ENCODE results near the gene RHBDL1.

RHBDL1 gene

GRCh38 chr16:667113-667779, 8.2 kb upstream of the RHBDL1 start:
- peak overlapping the region; percentile 98 for H3K4me3 ChIP-seq (ENCODE audit: low read length)
- H3K4me1 ChIP-seq (ENCODE audit: control insufficient read depth, low read length), result peaks cover 13% of the 10 kb centered on the region
- peak overlapping the region; percentile 20; the same call in 1 of the 2 replicates for H3K27ac ChIP-seq (ENCODE audit: low read depth, low read length)
- peak overlapping the region; percentile 97 for H3K4me2 ChIP-seq (ENCODE audit: low read length)
- H3K36me3 ChIP-seq (ENCODE audit: control insufficient read depth, low read length), result peaks cover 71% of the 10 kb centered on the region
- H3K9me3 ChIP-seq (ENCODE audit: control insufficient read depth, insufficient read depth, low read length), result no peaks in the 10 kb centered on the region
- H3K79me2 ChIP-seq (ENCODE audit: control insufficient read depth, low read length), result peaks cover 25% of the 10 kb centered on the region
- no peaks in the 10 kb centered on the region for H4K20me1 ChIP-seq (ENCODE audit: control insufficient read depth, insufficient read depth, low read depth, low read length)
- no peaks in the 10 kb centered on the region for H3K27me3 ChIP-seq (ENCODE audit: control insufficient read depth, low read length)
- no peak for TF ChIP-seq CTCF (IDR thresholded peaks at IDR 0.05; ENCODE audit: low read depth, low read length, poor library complexity, severe bottlenecking)
- TF ChIP-seq EZH2phosphoT487 (IDR thresholded peaks at IDR 0.05; ENCODE audit: borderline replicate concordance, low read length), result no peak
- 0 out of 2 replicates have a peak, but pooled peaks cover 2% of the 10 kb centered on the region for H3F3A ChIP-seq (ENCODE audit: control insufficient read depth, insufficient read depth)
- no peaks in the 10 kb centered on the region for H3K9me2 ChIP-seq (replicated peaks; ENCODE audit: control insufficient read depth, low read length)

GRCh38 chr16:667780-668518, 7.5 kb upstream of the RHBDL1 start, which contains the start of gene RHOT2:
Gene RHOT2 (plus strand): TSS chr16:668132. CDS start chr16:668200, 68 bp downstream.
- Histone ChIP-seq H3K9me2 (replicated peaks; ENCODE audit: control insufficient read depth, low read length) (no peaks in the 10 kb centered on the region), H3F3A (ENCODE audit: control insufficient read depth, insufficient read depth) (0 out of 2 replicates have a peak, but pooled peaks cover 2% of the 10 kb centered on the region), H3K79me2 (ENCODE audit: control insufficient read depth, low read length) (peaks cover 25% of the 10 kb centered on the region), H3K36me3 (ENCODE audit: control insufficient read depth, low read length) (peaks cover 71% of the 10 kb centered on the region), H3K4me3 (ENCODE audit: low read length) (peak within 1 kb of the TSS; percentile 98), H3K4me1 (ENCODE audit: control insufficient read depth, low read length) (peaks cover 13% of the 10 kb centered on the region), H3K27ac (ENCODE audit: low read depth, low read length) (peak within 1 kb of the TSS; percentile 56), H3K27me3 (ENCODE audit: control insufficient read depth, low read length) (no peaks in the 10 kb centered on the region), H4K20me1 (ENCODE audit: control insufficient read depth, insufficient read depth, low read depth, low read length) (no peaks in the 10 kb centered on the region), H3K9me3 (ENCODE audit: control insufficient read depth, insufficient read depth, low read length) (no peaks in the 10 kb centered on the region), H3K4me2 (ENCODE audit: low read length) (peak within 1 kb of the TSS; percentile 97)
- TF ChIP-seq CTCF (IDR thresholded peaks at IDR 0.05; ENCODE audit: low read depth, low read length, poor library complexity, severe bottlenecking) (peak; percentile 89), EZH2phosphoT487 (IDR thresholded peaks at IDR 0.05; ENCODE audit: borderline replicate concordance, low read length) (no peak)

GRCh38 chr16:668519-669171, 6.8 kb upstream of the RHBDL1 start:
- TF ChIP-seq CTCF (IDR thresholded peaks at IDR 0.05; ENCODE audit: low read depth, low read length, poor library complexity, severe bottlenecking) (no peak), EZH2phosphoT487 (IDR thresholded peaks at IDR 0.05; ENCODE audit: borderline replicate concordance, low read length) (no peak)
- no peaks in the 10 kb centered on the region for H3K27me3 ChIP-seq (ENCODE audit: control insufficient read depth, low read length)
- peaks cover 72% of the 10 kb centered on the region for H3K36me3 ChIP-seq (ENCODE audit: control insufficient read depth, low read length)
- no peaks in the 10 kb centered on the region for H3K9me2 ChIP-seq (replicated peaks; ENCODE audit: control insufficient read depth, low read length)
- H3K4me1 ChIP-seq (ENCODE audit: control insufficient read depth, low read length), result peaks cover 13% of the 10 kb centered on the region
- peaks cover 25% of the 10 kb centered on the region for H3K79me2 ChIP-seq (ENCODE audit: control insufficient read depth, low read length)
- H3K4me3 ChIP-seq (ENCODE audit: low read length), result peak overlapping the region; percentile 98
- peak overlapping the region; percentile 97 for H3K4me2 ChIP-seq (ENCODE audit: low read length)
- H4K20me1 ChIP-seq (ENCODE audit: control insufficient read depth, insufficient read depth, low read depth, low read length), result no peaks in the 10 kb centered on the region
- H3K27ac ChIP-seq (ENCODE audit: low read depth, low read length), result peak overlapping the region; percentile 56
- no peaks in the 10 kb centered on the region for H3K9me3 ChIP-seq (ENCODE audit: control insufficient read depth, insufficient read depth, low read length)
- H3F3A ChIP-seq (ENCODE audit: control insufficient read depth, insufficient read depth), result 0 out of 2 replicates have a peak, but pooled peaks cover 2% of the 10 kb centered on the region
